GM19397 (cell line): ENCODE data around the gene SAMD3.
"Not testable (repeated sequence)": the region's sequence is repeated elsewhere in the genome, so short reads cannot be mapped to it uniquely, and the experiment has no call there.

Experiments used
- ATAC-seq: cut with Tn5 transposase; IDR thresholded peaks from one replicate; pipeline ENCODE4 v1.9.1; 2021; ENCODE audit warnings: mild to moderate bottlenecking, moderate library complexity; ENCODE audit not compliant: unreplicated experiment

SAMD3 gene

DNA sequence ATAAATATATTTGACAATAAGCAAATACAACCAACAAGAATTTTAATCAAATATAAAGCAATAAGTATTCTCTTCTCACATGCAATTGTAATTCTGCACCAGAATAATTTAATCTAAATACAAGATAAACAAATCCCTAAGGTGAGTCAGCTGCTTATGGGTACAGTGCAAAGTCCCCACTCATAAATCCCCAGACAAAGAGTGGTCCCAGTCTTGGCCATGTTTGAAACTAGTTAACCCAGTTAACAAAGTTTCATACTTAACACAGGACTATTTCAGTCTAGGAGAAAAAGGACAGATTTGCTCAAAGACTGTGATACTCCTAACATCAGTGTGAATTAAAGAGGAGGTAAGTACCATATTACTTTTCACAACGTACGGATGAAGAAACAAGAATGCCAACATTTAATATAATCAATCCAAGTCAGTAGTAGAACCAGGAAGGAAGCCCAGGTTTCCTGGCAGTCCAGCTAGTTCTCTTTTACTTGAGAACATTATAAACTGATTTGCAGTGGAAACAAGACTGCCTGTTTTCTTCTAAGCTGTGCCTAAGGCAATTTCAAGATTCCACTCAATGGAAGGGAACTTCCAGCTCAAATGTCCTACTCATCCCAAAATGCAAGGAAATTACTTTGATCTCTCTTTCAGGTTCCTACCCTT lies 10.4 kb downstream of the SAMD3 start:
- no peak for ATAC-seq

DNA sequence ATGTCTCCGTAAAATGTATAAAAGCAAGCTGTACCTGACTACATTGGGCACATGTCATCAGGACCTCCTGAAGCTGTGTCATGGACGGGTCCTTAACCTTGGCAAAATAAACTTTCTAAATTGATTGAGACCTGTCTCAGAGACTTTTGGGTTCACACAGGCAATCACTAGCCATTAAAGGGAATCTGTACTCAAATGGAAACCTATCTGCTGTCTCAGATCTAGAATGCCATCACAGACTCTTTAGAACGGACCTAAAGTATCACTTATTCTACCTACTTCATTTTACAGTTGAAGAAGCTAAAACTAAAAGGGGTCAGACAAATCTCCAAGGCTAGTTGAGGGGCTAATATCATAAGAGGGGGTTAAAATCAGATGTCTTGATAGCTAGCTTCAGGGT lies 11.1 kb downstream of the SAMD3 start:
- ATAC-seq = no peak

DNA sequence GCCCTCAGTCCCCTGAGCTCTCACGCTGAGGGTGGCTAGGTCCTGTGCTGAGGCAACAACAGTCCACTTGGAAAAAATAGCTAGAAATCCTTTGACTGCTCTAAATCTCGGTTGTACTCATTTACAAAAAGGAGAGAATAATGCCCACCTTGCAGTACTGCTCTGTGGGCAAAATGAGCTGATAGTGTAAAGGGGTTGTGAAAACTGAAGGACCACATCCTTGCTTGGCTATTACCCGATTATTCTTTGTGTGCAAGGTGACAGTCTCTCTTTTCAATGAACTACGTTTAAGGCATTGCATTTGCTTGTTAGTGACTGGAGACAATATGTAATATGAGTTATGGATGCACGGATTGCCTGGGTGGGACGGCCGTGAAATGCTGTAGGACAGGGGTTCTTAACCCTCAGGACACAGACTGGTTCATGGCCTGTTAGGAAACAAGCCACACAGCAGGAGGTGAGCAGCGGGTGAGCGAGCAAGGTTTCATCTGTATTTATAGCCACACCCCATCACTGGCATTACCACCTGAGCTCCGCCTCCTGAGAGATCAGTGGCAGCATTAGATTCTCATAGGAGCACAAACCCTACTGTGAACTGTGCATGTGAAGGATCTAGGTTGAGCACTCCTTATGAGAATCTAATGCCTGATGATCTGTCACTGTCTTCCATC lies 14.6 kb downstream of the SAMD3 start:
- ATAC-seq = no peak

DNA sequence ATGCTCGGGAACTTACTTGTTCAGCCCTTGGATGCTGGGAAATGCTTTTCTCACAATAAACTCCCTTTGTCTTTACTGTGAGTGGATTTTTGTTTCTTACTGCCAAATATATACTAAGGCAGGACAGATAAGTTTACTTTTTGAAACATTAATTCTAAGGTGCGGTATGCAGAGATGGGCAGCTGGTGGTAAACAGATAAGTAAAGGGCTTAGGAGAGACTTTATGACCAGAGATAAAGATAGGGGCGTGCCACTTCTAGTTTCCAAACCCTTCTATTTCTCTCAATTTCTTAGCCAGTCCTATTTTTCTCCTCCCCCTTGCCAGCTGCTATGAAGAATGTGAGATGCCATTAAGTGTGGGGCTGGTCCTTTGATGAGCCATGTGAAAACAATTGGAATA lies 16.3 kb downstream of the SAMD3 start:
- ATAC-seq = no peak

DNA sequence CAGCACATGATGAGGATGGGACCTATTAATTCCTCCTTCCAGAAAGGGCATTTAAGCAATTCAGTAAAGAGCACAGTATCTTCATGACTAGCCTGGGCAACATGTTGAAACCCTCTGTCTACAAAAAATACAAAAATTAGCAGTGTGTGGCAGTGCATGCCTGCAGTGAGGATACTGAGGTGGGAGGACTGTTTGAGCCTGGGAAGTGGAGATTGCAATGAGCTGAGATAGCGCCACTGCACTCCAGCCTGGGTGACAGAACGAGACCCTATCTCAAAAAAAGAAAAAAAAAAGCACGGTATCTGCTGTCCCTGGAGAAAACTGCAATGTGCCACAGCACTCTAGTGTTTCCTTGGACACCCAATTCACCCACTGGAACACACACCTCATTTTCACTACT lies 18.4 kb downstream of the SAMD3 start:
- ATAC-seq = no peak

DNA sequence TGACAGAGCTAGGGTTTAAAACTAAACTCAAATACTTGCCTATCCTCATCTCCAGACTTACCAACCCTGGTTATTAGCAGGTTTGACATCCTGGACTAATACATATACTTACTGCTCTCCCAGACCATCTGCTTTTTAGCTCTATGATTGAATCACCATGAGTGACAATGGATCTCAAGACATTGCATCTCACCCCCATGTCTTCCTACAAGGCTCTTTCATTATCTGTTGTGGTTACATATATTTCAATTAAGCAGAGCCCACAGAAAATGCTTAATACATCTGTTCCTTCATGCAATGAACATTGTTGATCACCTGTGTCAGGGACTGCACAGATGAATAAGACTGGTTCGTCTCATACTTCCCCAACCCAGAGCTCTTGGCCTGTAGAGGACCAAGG lies 19.4 kb downstream of the SAMD3 start:
- ATAC-seq = no peak

DNA sequence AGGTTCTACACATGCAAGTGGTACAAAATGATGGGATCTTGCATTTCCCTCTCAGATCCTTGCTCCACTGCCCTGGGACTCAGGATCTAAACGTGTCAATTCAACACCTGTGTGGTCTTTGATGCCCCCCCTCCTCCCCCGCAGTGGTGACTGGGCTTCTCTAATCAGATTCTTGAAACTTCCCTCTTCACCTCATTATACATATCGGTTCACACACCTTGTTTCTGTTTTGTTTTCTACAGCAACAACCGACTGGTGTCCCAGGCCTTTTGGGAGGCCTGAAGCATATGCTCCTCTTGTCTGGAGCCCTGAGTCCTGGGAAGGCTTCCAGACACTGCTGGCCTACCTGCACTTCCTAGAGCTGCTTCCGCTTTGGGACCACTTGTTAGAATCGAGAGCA lies 20.0 kb downstream of the SAMD3 start:
- no peak for ATAC-seq

DNA sequence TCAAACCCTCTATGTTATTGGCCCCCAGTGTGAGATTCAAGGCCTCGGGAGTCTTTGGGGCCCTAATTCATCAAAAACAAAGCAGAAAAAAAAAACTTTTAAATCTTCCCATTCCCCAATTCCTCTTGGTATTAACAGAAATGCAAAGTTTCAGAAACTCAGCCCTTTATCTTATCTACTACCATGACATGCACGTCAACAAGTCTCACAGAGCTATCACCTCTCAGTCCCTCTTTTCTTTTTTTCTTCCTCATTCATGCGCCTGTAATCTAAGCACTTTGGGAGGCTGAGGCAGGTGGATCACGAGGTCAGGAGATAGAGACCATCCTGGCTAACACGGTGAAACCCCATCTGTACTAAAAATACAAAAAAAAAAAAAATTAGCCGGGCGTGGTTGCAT lies 22.7 kb downstream of the SAMD3 start:
- no peak for ATAC-seq

DNA sequence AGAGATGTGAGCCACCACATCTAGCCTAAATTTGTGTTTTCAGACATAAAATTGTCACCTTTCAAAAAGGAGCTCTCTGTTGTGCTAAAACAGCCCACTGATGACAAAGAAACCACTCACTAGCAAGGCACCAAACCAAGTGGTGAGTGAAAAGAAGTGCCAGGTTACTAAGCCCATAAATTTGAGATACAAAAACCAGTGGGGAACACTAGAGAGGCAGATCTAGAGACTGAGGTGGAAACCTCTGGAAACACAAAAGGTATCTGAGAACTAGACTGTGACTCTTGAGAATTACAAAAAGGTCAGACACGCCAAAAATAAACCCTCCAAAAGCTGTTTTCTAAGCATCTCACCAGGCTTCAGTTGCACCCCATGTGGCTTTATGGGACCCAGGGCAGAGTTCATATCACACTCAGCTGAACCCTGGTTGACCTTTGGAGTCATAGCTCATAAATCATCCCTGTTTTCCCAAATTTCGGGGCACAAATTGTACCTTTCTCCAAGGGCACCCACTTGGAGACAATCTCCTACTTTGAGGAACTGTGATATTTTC lies 24.2 kb downstream of the SAMD3 start:
- ATAC-seq = no peak

DNA sequence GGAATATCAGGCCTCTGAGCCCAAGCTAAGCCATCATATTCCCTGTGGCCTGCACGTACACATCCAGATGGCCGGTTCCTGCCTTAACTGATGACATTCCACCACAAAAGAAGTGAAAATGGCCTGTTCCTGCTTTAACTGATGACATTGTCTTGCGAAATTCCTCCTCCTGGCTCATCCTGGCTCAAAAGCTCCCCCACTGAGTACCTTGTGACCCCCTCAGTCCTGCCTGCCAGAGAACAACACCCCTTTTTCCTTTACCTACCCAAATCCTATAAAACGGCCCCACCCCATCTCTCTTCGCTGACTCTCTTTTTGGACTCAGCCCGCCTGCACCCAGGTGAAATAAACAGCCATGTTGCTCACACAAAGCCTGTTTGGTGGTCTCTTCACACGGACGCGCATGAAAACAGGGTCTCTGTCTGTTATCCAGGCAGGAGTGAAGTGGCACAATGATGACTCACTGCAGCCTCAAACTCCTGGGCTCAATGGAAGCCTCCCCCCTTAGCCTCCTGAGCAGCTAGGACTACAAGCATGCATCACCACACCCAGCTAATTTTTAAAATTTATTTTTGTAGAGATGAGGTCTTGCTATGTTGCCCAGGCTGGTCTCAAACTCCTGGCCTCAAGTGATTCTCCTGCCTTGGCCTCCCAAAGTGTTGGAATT lies 24.8 kb downstream of the SAMD3 start:
- not testable (repeated sequence) for ATAC-seq

DNA sequence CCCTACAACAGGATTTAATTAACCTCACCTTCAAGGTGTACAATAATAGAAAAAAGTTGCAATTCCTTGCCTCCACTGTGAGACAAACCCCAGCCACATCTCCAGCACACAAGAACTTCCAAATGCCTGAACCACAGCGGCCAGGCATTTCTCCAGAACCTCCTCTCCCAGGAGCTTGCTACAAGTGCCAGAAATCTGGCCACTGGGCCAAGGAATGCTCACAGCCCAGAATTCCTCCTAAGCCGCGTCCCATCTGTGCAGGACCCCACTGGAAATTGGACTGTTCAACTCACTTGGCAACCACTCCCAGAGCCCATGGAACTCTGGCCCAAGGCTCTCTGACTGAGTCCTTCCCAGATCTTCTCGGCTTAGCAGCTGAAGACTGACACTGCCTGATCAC lies 28.3 kb downstream of the SAMD3 start:
- not testable (repeated sequence) for ATAC-seq

DNA sequence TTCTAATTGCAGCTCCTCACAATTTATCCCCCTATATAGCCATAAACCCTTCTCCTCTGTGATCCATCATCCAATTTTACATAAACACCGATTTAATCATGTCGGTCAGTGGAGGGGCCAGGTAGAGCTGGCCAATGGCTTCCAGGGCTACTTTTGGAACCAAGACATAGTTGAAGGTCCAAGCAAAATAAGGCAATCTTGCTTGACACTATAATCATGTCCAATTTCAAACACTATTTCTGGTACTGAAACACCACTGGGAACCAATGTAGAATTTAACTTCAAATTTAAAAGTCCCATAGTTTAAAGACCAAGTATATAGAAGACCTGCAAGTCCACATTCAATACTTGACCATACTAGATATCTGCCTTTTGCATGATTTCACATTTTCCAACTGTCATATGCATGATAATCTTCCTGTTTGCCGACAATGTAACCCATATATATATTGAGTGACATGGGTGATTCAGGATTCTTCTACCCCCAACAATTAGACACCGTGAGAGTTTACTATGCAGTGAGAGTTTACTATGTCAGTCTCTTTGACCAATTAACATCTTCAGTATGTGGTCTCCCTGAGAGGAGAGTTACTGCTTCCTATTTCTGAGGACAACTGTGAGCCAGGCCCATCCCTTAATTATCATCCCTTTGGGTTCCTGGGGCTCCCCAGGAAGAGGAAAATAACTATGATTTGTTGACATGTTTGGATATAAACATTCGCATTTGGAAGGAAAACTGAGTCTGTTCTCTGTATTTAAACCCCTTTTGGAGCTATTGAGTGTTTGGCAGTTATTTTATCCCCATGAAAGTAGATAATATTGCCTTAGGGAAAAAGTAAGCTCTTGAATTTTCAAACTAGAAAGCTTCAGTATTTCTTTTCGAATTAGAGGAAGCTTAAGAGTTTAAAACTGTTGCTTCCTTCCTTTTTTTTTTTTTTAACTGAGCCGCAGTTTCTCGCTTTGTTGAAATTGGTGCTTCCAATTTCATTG lies 31.8 kb downstream of the SAMD3 start:
- ATAC-seq = no peak

DNA sequence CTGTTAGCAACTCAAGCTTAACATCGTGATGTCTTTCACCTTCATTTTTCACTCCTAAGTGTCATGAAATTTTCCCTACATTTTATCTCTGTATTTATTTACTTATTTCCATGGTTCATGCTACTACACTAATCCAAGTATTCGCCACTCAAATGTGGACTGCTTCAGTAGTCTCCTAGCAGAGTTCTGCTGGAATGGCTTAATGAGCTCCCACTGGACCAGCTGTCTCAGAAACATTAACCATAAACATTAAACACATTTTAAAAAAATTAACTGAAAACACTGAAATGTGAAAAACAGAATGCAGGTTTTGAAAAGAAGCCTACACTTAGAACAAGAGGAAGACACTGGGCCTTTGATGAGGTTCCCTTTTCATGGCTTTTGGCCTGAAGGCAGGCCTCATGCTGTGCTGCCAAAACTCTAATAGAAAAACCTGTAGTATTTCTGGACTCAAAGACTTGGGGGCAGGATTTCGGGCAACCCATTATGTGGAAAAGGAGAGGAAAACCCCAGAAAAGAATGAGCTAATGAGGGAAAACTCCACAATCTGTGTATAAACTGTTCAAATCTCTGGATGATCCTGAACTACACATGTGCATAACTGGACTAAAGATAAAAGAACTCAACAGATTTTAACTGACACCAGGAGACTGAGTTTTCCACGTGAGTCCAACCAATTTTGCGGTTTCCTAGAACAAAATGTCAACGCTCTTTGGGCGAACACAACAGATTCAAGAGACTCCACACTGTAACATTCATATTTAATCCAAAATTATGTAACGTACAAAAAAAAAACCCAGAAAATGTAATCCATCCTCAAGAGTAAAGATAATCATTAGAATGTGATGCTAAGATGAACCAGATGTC lies 33.0 kb downstream of the SAMD3 start:
- ATAC-seq = no peak

DNA sequence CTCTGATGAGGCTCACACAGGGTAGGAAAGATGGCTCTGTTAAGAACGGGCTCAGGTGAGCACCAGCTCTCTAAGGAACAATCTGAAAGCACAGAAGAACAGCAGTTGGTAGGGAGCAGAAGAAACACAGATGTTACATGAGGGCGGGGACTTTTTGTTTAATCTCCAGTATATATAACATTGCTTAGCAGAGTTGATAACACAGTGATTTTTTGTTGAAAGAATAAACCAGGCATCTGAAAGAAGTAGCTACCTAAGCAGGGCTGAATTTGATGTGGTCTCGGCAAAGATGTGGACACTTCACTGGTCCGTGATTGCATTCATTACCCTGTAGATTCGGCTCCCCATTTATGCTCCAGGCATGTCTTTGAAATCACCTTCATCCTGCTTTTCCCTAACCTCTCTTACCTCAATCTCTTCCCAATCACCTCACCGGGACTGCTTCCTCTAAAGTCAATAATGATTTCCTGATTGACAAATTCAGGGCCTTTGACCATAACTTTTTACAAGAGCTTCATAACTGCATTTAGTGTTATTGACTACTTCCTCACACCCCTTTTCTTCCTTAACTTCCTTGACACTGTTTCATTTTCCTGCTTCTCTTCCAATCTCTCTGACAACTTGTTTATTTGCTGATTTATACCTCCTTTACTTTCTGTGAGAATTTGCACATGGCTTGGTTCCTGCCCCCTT lies 34.4 kb downstream of the SAMD3 start:
- ATAC-seq = no peak

DNA sequence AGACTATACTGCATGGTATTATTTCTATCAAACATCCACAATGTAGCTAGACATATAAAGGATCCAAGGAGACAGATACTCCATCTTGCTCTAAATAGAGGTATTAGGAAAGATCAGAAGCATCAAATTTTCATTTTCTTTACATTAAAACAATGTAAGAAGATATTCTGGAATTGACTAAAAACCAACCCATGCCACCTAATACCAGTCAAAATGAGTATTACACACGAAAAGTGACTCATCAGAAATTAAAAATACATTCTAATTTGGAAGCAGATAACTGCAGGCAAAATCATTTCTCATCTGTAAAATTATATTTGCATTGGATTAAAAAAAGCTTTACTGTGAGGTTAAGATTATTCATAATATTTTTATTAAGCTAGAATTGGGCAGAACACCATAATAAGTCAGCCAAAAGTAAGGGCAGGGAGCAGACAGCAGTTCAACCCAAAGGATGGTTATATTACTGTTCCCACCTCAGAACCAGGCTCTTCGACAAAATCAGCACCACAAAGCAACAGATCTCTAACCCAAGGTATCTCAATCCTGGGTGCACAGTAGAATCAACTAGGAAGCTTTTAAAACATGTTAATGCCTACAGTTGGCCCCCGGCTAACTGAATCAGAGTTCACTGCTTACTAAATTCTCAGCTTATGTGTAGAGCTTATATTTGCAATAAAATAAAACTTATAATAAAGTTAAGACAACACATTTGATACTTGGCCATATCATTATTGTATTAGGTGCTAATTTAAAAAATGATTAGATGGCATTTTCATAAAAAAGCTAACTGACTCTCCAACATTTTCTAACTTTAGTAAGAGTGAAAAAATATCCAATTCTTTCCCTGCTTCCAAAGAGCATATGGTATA lies 35.2 kb downstream of the SAMD3 start:
- ATAC-seq = no peak

DNA sequence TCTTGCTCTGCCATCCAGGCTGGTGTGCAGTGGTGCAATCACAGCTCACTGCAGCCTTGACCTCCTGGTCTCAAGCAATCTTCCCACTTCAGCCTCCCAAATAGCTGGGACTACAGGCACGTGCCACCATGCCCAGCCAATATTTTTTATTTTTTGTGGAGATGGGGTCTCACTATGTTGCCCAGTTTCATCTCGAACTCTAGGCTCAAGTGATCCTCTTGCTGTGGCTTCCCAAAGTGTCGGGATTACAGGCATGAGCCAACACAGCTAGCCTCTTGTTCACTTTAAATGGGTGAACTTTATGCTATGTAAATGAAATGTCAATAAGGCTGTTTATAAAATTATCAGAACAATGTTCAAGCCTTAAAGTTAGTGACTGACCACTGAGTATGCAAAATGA lies 37.1 kb downstream of the SAMD3 start:
- no peak for ATAC-seq

DNA sequence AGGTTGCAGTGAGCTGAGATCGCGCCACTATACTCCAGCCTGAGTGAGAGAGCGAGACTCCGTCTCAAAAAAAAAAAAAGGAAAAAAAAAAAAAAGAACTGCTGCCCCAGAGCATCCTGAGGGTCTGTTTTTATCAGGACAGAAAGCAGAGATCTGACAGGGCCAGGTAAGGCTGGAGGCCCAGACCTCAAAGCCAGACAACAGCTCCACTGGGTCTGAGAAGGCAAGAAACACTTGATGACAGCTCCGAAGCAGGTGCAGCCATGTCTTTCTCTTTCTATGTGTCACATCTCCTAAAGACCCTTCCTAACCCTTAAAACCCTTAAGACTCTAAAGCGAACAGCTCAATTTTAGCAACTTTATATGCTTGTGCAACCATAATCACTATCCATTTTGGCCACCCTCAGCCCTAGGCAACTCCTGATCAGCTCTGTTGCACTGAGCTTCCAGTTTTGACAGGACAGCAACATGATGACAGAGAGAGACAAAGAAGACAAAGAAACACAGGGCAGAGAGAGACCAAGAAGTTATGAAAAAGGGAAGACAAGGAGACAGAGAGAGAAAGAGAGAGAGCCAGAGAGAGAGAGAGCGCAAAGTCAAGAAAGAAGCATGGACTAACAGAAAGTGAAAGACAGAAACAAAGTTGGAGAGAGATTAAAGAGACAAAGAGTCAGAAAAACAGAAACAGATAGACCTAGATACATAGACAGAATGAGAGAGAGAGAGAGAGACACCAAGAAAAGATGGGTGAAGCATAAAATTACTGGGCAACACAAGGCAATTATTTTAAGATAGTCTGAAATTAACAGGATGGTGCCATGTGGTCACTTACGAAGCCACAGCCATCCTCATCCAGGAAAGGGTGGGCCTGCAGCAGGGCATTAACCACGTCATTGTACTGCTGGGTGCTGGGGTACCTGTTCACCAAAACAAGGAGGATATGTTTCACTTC lies 39.2 kb downstream of the SAMD3 start:
- no peak for ATAC-seq
